ENCODE results near the gene EXOC1L. TPM values are rescaled to one million over a fixed set of nuclear protein-coding genes. Genes with fewer than 3 reads are reported as not detected.
"Not testable (repeated sequence)": the region's sequence is repeated elsewhere in the genome, so short reads cannot be mapped to it uniquely, and the experiment has no call there.

The EXOC1L gene
- total RNA-seq, 1 experiment from 2014 or later = not detected

GRCh38 chr4:55838356-55838755 lies 18.8 kb downstream of the EXOC1L start:
- DNase-seq (ENCODE audit: low read depth) = peak; percentile 10

GRCh38 chr4:55838952-55839351 lies 19.4 kb downstream of the EXOC1L start:
- no peak for DNase-seq (ENCODE audit: low read depth)

GRCh38 chr4:55840956-55841355 lies 21.4 kb downstream of the EXOC1L start:
- no peak for DNase-seq (ENCODE audit: low read depth)

- DNase-seq (ENCODE audit: low read depth) = not testable (repeated sequence)
These were observed 22.0 kb downstream of the EXOC1L start for GRCh38 chr4:55841373-55842239.

DNA sequence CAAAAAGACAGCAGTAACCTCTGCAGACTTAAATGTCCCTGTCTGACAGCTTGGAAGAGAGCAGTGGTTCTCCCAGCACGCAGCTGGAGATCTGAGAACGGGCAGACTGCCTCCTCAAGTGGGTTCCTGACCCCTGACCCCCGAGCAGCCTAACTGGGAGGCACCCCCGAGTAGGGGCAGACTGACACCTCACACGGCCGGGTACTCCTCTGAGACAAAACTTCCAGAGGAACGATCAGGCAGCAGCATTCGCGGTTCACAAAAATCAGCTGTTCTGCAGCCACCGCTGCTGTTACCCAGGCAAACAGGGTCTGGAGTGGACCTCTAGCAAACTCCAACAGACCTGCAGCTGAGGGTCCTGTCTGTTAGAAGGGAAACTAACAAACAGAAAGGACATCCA lies 22.7 kb downstream of the EXOC1L start:
- DNase-seq (ENCODE audit: low read depth) = not testable (repeated sequence)

- no peak for DNase-seq (ENCODE audit: low read depth)
These were observed 30.1 kb downstream of the EXOC1L start for GRCh38 chr4:55849724-55850123.

DNA sequence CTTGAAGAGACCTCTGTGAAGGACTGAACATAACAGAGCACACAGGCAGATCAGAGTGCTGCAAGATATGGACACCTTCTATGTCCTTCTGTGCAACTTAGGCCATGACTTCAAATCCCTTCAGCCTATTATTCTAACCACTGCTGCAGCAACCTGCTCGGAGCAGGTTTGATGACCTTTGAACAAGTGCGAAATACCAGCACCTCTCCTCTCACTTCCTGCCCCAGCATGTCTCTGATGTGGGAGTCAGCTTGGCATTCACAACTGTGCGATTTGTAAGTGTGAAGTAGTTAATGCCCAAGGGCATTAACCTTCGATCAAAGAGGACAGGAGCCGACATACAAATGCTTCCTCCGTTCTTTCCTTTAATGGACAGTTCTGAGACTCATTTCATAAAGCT lies 32.3 kb downstream of the EXOC1L start:
- DNase-seq (ENCODE audit: low read depth) = no peak

DNA sequence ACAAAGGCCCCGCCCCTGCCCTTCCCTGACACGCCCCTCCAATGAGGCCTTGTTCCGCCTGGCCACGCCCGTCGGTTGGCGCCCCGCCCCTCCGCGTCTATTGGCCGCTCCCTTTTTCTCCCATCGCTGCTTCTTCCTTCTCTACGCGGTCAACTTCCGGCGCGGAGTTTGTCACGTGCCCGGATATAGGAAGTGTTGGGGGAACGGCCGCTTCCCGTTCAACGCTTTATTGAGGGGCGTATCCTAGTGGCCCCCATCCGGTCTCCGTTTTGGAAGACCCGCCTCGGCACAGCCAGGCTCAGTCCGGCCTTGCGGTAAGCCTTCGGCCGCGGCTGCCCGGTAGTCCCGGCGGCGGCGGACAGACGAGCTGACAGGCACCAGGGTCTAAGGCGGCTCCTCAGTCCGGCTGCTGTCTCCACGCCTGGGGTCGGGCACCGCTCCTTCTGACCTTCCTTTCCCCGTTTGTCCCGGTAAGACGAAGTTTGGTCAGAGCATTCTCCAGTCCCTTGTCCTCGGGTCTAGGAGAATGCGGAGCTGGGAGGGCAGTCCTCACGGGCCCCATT lies 34.0 kb downstream of the EXOC1L start, which contains the start of gene EXOC1:
TSS of gene EXOC1 (plus strand) at position 165 of the 563 bp plus-strand sequence. CDS start 4,676 bp downstream, outside the sequence.
- DNase-seq (ENCODE audit: low read depth) = peak; percentile 95

- no peak for DNase-seq (ENCODE audit: low read depth)
These were observed 34.5 kb downstream of the EXOC1L start for GRCh38 chr4:55854129-55854528.

GRCh38 chr4:55857586-55857985 lies 38.0 kb downstream of the EXOC1L start:
- DNase-seq (ENCODE audit: low read depth) = no peak

DNA sequence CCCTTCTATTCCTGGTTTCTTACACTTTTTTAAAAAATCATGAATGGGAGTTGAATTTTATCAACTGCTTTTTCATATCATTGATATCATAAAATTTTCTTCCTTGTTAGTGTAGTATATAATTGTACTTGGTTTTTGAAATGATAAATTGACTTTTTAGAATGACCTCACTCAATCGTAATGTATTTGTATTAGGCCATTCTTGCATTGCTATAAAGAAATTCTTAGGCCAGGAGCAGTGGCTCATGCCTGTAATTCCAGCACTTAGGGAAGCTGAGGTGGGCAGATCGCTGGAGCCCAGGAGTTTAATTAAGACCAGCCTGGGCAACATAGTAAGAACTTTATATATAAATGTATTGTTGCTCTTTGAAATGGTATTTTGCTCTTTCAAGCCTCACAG lies 40.1 kb downstream of the EXOC1L start:
- no peak for DNase-seq (ENCODE audit: low read depth)

DNA sequence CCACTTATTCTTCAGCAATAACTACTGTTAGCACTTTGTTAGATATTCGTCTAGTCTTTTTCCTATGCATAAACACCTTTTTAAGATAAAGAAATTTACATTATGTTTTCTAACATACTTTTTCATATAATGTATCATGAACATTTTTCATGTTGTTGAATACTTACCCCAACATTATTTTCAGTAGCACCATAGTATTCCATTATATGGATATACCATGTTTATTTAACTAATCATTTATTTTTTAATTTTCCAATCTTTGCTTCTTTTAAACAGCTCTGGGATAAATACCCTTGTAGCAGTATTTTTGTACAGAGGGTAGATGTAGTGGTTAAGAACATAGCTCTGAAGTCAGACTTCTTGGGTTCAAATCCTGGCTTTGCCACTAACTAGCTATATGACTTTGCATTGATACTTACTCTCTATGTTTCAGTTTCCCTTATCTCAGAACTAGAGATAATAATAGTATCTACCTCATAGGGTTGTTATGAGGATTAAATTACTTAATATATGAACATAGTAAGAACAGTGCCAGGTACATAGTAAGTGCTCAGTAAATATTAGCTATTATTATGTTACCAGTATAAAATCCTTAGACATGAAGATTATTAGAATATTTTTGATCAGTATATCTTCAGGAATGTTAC lies 45.1 kb downstream of the EXOC1L start:
- no peak for DNase-seq (ENCODE audit: low read depth)

- peak; percentile 48 for DNase-seq (ENCODE audit: low read depth)
These were observed 45.7 kb downstream of the EXOC1L start for GRCh38 chr4:55865228-55865806.

DNA sequence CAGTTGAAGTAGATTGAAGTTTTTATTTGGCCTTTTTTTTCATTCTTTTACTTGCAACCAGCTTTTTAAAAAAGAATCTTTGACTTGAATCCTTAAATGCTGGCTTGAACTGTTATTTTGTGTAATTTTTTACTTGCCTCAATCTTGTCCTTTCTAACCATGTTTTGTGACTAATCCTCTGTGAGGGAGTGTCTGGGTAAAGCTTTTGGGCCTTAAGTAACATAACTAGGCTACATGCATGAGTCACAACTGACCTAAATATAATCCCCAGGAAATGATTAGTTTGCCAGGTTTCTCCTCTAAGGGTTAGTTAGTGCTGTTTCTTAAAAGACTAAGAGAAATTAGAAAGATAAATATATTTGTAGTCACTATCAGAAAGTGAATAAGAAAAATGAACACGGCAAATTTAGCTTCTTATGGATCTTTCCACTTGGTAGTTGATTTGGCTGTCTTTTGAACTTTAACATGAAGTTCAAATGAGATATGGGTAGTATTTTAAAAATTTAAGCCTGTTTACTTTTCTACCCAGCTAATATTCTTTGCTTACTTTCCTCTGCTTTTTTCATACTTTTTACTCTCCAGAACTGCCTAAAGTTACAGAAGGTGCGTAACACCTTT lies 46.8 kb downstream of the EXOC1L start:
- peak; percentile 88 for DNase-seq (ENCODE audit: low read depth)

DNA sequence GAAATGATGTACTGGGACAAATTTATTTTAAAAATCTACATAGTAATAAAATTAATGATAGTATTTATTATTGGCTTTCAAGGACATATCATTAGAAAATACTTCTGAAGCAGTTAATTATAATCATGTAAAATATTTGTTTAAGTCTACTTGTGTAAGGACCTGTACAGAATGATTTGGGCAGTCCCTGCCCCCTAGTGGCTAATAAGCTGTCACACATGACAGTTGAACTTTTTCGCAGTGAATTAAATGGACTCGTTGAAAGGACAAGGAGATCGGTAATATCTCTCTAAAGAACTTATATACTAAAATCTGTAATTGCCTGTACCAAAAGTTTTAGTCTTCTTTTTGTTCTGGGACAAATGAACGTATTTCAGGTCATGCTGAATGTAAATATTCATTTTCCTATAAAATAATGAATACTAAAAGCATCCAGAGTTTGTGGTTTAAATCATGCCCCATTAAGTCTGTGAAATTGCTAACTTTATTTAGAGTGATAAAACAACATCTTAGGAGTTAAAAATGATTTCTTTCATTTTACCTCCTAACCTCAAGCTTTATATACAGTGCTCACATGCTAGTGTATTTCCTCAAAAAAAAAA lies 47.5 kb downstream of the EXOC1L start:
- DNase-seq (ENCODE audit: low read depth) = peak; percentile 63

DNA sequence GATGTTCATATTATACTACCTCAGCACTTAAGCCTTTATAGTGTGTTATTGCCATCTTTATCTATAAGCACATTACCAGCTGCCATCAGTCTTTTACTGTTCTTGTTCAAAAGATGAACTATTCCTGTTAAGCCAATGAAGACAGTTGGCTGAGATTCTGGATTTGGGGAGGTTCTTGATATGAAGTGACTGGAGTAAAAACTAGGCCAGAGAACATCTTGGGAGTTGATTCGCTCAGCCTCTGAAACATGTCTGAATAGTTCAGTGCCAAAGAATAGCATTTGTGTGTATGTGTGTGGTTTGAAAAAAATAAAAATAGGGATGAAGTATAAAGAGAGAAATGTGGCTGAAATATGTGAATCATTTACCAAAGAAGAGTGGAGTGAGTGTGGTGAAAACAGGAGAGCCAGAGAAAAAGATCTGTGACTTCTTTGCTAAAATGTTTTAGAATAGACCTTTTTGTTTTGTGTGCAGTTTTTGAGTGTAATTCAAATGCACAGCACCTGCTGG lies 49.0 kb downstream of the EXOC1L start:
- no peak for DNase-seq (ENCODE audit: low read depth)

GRCh38 chr4:55871299-55871800 lies 51.8 kb downstream of the EXOC1L start:
- DNase-seq (ENCODE audit: low read depth) = no peak

GRCh38 chr4:55874831-55875230 lies 55.2 kb downstream of the EXOC1L start:
- DNase-seq (ENCODE audit: low read depth) = no peak

GRCh38 chr4:55876387-55876786 lies 56.8 kb downstream of the EXOC1L start:
- no peak for DNase-seq (ENCODE audit: low read depth)

GRCh38 chr4:55879224-55879623 lies 59.6 kb downstream of the EXOC1L start:
- DNase-seq (ENCODE audit: low read depth) = no peak
